Measurements from ENCODE around the gene CMKLR1. TPM values are rescaled to one million over a fixed set of nuclear protein-coding genes. Genes with fewer than 3 reads are reported as not detected.

The CMKLR1 gene
- total and polyA plus RNA-seq, 9 of the 15 experiments (the other 6 are each of a cell fraction or from before 2014, with no cell fraction given), result 0.11 to 1.4 (median 0.20) TPM

DNA sequence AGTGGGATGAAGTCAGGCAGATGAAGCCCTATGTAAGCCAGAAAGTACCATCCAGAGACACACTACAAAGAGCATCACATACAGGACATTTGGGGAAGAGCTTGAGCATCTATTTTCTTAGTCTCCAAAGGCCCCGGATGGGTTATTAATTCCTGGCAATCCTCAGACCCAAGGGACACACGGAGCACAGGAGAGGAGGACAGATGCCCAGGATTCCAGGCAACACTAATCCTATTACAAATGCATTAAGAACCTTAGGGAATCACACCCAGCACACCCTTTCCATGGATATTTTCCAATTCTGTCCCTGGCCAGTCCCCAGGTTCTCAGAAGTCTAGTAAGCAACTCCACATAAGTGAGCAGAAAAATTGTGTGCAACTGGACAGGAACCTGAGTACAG lies 65.9 kb downstream of the CMKLR1 start (continued):
- TF ChIP-seq FOXJ2 (tag; IDR thresholded peaks at IDR 0.05) (no peak), SRF (CRISPR knock-in tag; IDR thresholded peaks at IDR 0.05) (no peak)

DNA sequence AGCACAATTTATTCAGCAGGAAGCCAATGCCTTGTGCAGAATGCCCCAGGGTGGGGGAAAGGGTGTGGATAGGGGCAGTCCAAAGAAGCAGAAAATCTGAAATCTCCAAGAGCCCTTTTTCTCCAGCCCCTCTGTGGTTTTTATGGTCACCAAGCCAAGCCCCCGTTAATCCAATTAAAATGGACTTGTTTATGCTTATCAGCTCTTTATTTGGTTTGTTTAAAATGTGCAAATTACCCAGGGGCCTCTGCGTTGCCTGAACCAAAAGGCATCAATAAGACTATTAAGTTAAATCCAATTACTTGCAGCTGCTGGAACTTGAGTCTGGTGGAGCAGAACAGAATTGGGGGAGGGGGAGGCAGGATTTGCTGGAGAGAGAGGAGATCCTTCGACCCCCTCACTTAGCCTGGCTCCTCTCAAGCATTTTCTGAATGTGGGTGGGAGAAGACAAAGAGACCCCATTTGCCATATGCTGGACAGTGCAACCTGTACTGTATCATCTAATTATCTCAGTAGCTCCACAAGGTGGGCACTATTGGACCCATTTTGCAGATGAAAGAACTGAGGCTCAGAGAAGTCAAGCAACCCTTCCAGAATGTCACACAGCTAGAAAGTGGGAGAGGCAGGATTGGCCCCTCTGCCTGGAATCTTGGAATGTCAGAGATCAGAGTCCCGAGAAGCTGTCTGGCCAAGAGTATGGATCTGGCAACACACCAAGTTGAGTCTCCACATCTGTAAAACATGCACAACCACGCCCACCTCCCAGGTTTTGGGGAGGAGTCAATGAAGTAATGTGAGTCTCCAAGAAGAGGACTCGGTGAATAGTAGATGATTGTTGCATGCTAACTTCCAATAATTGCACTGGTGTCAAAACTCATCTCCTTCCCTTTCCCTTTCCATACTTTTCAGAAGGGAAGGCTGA lies 66.9 kb downstream of the CMKLR1 start:
- FAIRE-seq, result no peak
- ChIA-PET CTCF (ENCODE audit: low intra/inter-chr PET ratio) (no interaction called here), POLR2A (interaction anchor here (0.6 to 1.3 kb wide), 2 partner anchors 15 to 227 kb away, joined by 3 to 4 read pairs; no protein-coding TSS in a partner anchor)
- TF ChIP-seq NFIC (IDR thresholded peaks at IDR 0.05) (peak; percentile 35), RBM25 (IDR thresholded peaks at IDR 0.05; ENCODE audit: low read depth, low read length, severe bottlenecking) (peak; percentile 73), CTBP1 (IDR thresholded peaks at IDR 0.05; ENCODE audit: borderline replicate concordance) (no peak), ADNP (tag; IDR thresholded peaks at IDR 0.05) (0 out of 2 replicates have a peak, but pooled peaks have one; percentile 30), BCOR (IDR thresholded peaks at IDR 0.05) (peak; percentile 66; the same call in 1 of the 2 replicates)
- TF ChIP-seq, protein P1, sequence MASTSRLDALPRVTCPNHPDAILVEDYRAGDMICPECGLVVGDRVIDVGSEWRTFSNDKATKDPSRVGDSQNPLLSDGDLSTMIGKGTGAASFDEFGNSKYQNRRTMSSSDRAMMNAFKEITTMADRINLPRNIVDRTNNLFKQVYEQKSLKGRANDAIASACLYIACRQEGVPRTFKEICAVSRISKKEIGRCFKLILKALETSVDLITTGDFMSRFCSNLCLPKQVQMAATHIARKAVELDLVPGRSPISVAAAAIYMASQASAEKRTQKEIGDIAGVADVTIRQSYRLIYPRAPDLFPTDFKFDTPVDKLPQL (IDR thresholded peaks at IDR 0.05; ENCODE audit: extremely low read depth, insufficient read length), result no peak
- Histone ChIP-seq H4K20me1 (replicated peaks; ENCODE audit: control insufficient read depth, insufficient read depth, low read length) (no peaks in the 10 kb centered on the region), H3K36me3 (ENCODE audit: control insufficient read depth, insufficient read depth, low read length) (no peaks in the 10 kb centered on the region), H3K9me3 (replicated peaks; ENCODE audit: control insufficient read depth, insufficient read depth, low read depth, low read length) (no peaks in the 10 kb centered on the region), H2AFZ (ENCODE audit: low read depth, low read length) (no peak overlapping the region), H3K27ac (ENCODE audit: extremely low read depth, low read depth, low read length) (no peak overlapping the region), H3K4me1 (replicated peaks in 1 of 2; ENCODE audit: control insufficient read depth in 2 of 2, insufficient read depth in 2 of 2, low read length in 2 of 2) (peaks cover 0 to 9% of the 10 kb centered on the region in 2 experiments; a peak in 3 of 5 replicates), H3K4me3 (no peak overlapping the region), H3K9ac (ENCODE audit: insufficient read depth in 1 of 2, low read depth in 2 of 2, low read length in 2 of 2) (no peak overlapping the region), H3K4me2 (ENCODE audit: insufficient read depth, low read length) (no peak overlapping the region), H3K79me2 (ENCODE audit: control insufficient read depth, insufficient read depth, low read length) (no peaks in the 10 kb centered on the region), H3K27me3 (ENCODE audit: control insufficient read depth in 2 of 2, insufficient read depth in 2 of 2, low read length in 2 of 2) (peaks cover 0 to 6% of the 10 kb centered on the region in 2 experiments; a peak in 1 of 5 replicates), H3K9me1 (ENCODE audit: control insufficient read depth, insufficient read depth, low read length) (no peaks in the 10 kb centered on the region)
- ATAC-seq, result no peak
- 1% methylated on average over 6 of the region's 6 CpGs for WGBS (ENCODE audit: insufficient coverage, low coverage, missing lambda C conversion rate)
- no TSS peak for BruUV-seq (replicated peaks)
- intact Hi-C loops (cut with micrococcal nuclease), result no loop called here
- peak in 1 of 4 experiments; percentile 9 for DNase-seq (ENCODE audit: extremely low read depth in 1 of 4, low spot score in 3 of 4)
- in situ Hi-C loops (cut with MboI), result no loop called here

Measured in K562 (cell line).